GM19193 (cell line): ENCODE results near the gene C12orf42.

ENCODE experiments used
- POLR2A ChIP-seq: IDR thresholded peaks from 4 replicates; pipeline ENCODE4 v1.6.1; 2011; ENCODE audit not compliant: insufficient read depth, insufficient read length; ENCODE audit errors: extremely low read depth

Gene C12orf42

DNA sequence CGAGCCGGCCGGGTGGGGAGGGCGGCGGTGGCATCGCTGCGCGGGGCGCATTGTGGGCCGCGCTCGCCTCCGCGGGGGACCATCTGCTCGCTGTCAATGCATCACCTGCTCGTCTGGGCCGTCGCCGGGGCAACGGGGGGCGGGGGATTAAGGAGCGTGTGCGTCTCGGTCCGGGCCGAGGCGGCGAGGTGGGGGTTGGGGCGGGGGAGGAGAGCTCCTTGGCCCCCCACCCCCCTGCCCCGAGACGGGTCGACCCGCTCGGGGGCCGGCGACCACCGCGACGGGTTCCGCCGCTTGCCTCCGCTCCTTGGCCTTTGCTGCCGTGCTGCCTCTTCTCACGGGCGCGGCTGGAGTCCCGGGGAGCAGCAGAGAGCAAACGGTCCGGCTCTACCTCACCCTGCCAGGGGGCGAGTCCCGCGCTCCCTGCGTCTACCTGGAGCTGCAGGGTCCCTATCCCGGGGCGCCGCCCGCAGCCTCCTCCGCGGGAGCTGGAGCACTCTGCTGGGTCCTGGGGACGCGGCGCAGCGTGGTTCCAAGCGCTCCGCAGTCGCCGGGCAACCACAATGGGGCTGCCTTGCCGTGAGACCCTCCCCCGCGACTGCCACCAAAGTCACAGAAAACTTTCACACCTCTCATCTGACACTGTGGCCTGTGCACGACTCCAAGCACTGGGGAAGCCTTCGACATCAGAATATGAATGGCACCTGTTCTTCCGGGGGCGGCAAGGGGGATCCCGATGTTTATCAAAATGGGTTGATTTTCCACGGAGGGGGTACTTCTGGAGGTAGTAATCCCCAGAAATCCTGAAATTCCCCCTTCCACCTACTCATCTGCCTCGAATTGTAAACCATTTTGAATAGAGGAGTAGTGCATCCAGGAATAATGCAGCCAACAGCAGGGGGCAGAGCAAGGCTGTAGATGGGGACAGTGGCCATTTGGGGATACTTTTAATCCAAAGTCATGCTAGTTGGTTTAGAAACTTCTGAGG lies at the start of gene C12orf42:
TSS of gene C12orf42 (minus strand) at position 500 of the 988 bp plus-strand sequence. CDS start 17,542 bp downstream, outside the sequence.
- peak; percentile 31 for TF ChIP-seq POLR2A

- no peak for TF ChIP-seq POLR2A
Observed at GRCh38 chr12:103542078-103542477, 46.3 kb upstream of the C12orf42 start.

DNA sequence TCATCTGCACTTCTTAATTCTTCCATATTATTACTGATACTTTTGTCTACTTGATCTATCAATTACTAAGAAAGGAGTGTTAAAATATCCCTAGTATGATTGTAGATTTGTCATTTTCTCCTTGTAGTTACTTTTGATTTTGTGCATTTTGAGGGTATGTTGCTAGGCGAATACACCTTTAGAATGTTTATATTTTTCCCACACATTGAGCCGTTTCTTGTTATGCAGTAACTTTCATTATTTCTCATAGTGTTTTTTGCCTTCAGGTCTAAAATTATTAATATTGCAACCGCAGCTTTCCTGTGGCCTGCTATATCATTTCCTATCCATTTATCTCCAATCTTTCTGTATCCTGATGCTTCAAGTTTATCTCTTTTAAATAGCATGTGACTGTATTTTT lies 44.6 kb upstream of the C12orf42 start:
- TF ChIP-seq POLR2A, result no peak

DNA sequence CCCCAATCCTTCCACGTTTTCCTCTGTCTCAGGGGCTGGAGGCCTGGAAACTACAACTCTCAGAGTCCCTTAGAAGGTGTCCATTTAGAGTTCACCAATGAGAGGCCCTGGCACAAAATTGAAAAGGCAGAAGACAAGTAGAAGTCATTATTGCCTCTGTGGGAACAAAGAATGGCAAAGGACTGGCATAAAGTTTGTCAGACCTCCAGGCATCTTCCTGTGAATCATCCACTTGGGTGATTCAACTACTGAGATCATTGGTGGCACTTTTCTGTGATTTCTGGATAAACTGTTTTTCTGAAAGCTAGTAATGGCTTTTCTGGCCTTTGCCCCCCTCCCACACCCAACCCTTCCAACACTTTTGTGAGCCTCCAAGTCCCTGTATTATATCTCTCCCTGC lies 42.6 kb upstream of the C12orf42 start:
- no peak for TF ChIP-seq POLR2A

DNA sequence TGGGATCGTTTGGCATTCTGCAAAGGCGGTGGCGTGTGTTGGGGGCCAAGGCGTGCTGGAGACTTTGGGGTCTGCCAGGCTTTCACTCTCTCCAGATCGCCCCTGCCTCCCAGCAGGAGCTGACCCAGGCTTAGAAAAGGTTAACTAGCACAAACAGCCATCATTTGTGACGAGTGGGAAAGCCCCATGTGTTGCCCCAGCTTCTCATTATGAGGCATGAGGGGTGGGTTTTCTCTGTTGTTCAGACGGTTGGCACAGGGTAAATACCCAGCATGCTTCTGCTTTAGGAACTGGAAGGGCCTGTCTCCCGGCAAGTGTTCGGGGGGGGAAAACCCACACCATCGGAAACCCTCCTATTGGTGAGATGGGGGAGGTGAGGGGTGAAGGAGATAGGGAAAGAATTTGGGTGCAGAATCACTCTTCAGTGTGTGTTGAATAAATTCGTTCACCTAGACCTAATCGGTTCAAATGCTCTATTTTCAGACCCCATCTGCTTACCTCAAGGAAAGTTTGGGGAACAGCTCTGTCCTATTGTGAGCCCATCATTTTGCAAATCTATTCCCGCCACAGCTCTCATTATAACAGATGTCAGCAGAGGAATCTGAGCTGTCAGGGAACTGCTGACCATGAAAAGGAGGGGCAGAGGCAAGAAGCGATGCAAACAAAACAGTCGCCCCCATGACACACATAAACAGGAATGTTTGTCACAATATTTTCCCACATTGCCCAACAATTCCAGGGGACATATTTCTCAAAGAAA lies 34.7 kb upstream of the C12orf42 start:
- TF ChIP-seq POLR2A, result no peak

- no peak for TF ChIP-seq POLR2A
Observed at GRCh38 chr12:103529306-103529705, 33.5 kb upstream of the C12orf42 start.

GRCh38 chr12:103524238-103524875 lies 28.6 kb upstream of the C12orf42 start:
- no peak for TF ChIP-seq POLR2A

- no peak for TF ChIP-seq POLR2A
Observed at GRCh38 chr12:103523771-103524170, 28.0 kb upstream of the C12orf42 start.

GRCh38 chr12:103520686-103521215 lies 25.0 kb upstream of the C12orf42 start:
- no peak for TF ChIP-seq POLR2A

GRCh38 chr12:103519632-103520031 lies 23.9 kb upstream of the C12orf42 start:
- TF ChIP-seq POLR2A, result no peak

GRCh38 chr12:103518899-103519298 lies 23.1 kb upstream of the C12orf42 start:
- TF ChIP-seq POLR2A, result no peak

- TF ChIP-seq POLR2A, result no peak
Observed at GRCh38 chr12:103517161-103517560, 21.4 kb upstream of the C12orf42 start.

DNA sequence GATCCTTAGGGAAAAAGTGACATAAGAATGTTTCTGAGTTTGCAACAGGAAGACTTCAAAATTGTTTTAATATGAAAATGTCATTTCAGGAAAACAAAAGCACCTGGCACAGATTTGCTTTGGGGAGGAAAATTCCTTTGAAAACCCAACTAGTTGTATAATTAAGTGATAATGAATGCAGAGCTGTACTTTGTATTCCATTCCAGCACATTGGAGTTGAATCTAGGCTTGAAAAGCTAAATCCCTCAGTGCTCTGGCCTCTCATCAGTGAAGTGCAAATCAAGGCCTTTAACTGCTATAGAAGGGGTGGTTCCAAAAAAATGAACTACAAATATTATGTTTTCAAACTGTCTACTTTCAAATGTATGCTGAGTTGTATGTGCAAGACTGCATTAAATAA lies 19.6 kb upstream of the C12orf42 start:
- no peak for TF ChIP-seq POLR2A

GRCh38 chr12:103513875-103514274 lies 18.1 kb upstream of the C12orf42 start:
- no peak for TF ChIP-seq POLR2A

- TF ChIP-seq POLR2A, result peak; percentile 38
Observed at GRCh38 chr12:103505371-103506236, 9.8 kb upstream of the C12orf42 start.

- no peak for TF ChIP-seq POLR2A
Observed at GRCh38 chr12:103504606-103505005, 8.8 kb upstream of the C12orf42 start.
